ENCODE measurements around the gene OSBPL2. TPM values are rescaled to one million over a fixed set of nuclear protein-coding genes. Genes with fewer than 3 reads are reported as not detected.

Gene OSBPL2
- total and polyA plus RNA-seq, 2 donors (not counting 3 experiments of a cell fraction or from before 2014, with no cell fraction given), result 13.1 to 33.0 TPM

DNA sequence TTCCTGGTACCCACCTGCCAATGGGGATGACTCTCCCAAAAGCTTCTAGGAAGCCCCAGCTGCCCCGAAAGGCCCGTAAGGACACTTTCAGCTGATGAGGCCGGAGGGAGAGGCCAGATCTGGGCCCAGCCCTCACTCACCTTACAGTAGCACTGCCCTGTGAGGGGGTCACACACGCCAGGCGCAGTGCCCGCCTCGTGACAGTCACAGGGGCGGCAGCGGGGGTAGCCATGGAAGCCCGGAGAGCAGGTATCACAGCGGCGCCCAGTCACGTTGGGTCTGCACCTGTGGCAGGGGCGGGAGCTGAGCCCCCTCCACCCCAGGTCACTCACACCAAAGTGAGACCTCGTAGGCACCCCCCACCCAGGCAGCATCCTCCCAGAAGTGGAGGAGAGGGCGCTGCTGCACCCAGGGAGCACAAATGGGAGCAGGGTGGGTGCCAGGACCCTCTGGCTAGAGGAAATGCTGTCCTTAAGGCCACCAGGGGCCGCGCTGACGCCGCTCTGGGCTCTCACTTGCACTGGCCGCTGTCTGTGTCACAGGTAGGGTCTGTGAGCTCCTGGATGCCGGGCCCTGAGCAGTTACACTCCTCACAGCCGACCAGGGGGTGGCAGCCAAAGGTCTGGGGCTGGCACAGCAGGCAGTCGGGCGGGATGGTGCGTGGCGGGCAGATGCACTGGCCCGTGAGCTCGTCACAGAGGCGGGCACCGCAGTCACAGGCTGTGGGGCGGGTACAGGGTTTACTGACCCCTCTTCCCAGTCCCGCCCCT, 89.6 kb downstream of the OSBPL2 start:
- Histone ChIP-seq H3K27ac (ENCODE audit: insufficient read depth, low read depth, low read length) (no peak overlapping the region), H3K4me2 (ENCODE audit: insufficient read depth, low read length) (no peak overlapping the region), H3K79me2 (ENCODE audit: control insufficient read depth, insufficient read depth, low read length) (no peaks in the 10 kb centered on the region), H3K36me3 (ENCODE audit: control insufficient read depth in 2 of 2, extremely low read depth in 1 of 2, insufficient read depth in 2 of 2, low read length in 2 of 2) (peaks cover 24 to 61% of the 10 kb centered on the region in 2 experiments), H3K27me3 (ENCODE audit: control insufficient read depth in 2 of 2, insufficient read depth in 2 of 2, low read length in 2 of 2) (no peaks in the 10 kb centered on the region), H3K9me1 (replicated peaks; ENCODE audit: control insufficient read depth, extremely low read depth, insufficient read depth, low read length) (no peaks in the 10 kb centered on the region), H3K4me1 (ENCODE audit: control insufficient read depth, extremely low read depth, insufficient read depth, low read length) (no peaks in the 10 kb centered on the region), H3K4me3 (replicated peaks in 1 of 3; ENCODE audit: insufficient read depth in 1 of 3, low read depth in 1 of 3, low read length in 3 of 3) (no peak overlapping the region), H4K20me1 (replicated peaks; ENCODE audit: control insufficient read depth, extremely low read depth, insufficient read depth, low read length) (no peaks in the 10 kb centered on the region), H2AFZ (ENCODE audit: low read depth, low read length) (no peak overlapping the region), H3K9me3 (replicated peaks; ENCODE audit: control insufficient read depth, insufficient read depth, low read length) (no peaks in the 10 kb centered on the region), H3K9ac (replicated peaks; ENCODE audit: extremely low read depth, insufficient read depth, low read length) (no peak overlapping the region)
- BruUV-seq (replicated peaks), result no TSS peak
- DNase-seq (ENCODE audit: low read depth, low spot score) (no peak), FAIRE-seq (no peak)
- TF ChIP-seq JUN (IDR thresholded peaks at IDR 0.05; ENCODE audit: borderline replicate concordance, insufficient read depth, insufficient read length, low read depth) (no peak), EZH2 (IDR thresholded peaks at IDR 0.05; ENCODE audit: borderline replicate concordance, low read depth, low read length, severe bottlenecking) (no peak), MYC (IDR thresholded peaks at IDR 0.05; ENCODE audit: low read depth, low read length) (no peak), CTCF (IDR thresholded peaks at IDR 0.05; ENCODE audit: extremely low read depth in 1 of 2, insufficient read depth in 1 of 2, low read depth in 1 of 2, low read length in 2 of 2) (no peak), FOS (IDR thresholded peaks at IDR 0.05; ENCODE audit: borderline replicate concordance, insufficient read depth, low read length) (no peak), POLR2A (IDR thresholded peaks at IDR 0.05; ENCODE audit: low read depth, low read length) (no peak), GATA2 (IDR thresholded peaks at IDR 0.05; ENCODE audit: insufficient read depth, insufficient read length, low read depth, low read length) (no peak), MAX (IDR thresholded peaks at IDR 0.05; ENCODE audit: insufficient read depth, insufficient read length) (no peak), POLR2AphosphoS5 (IDR thresholded peaks at IDR 0.05; ENCODE audit: insufficient read depth, low read depth, low read length) (no peak)
- dilution Hi-C loops (cut with MboI; ENCODE audit: extremely low pct_ligation_motif_present, low sequenced_read_pairs), result no loop called here
- POLR2A ChIA-PET, result no interaction called here
- intact Hi-C loops (cut with micrococcal nuclease), result no loop called here
- CTCF ChIA-PET, result interaction anchor here (0.7 to 2.1 kb wide), 3 partner anchors 12 to 55 kb away, joined by 3 to 12 read pairs (median 7); no protein-coding TSS in a partner anchor

Data from endothelial cell of umbilical vein (primary cell).